CD4-positive, CD25-positive, alpha-beta regulatory T cell (primary cell): ENCODE data around the gene SCNN1B. TPM values are rescaled to one million over a fixed set of nuclear protein-coding genes. Genes with fewer than 3 reads are reported as not detected.

ENCODE experiments used
- ATAC-seq, 2 donors: fragments of 150-1000 bp; cut with Tn5 transposase; one replicate each; pipeline ENCODE4 v1.10.0; 2021; ENCODE audit warnings: low read depth in 2 of 2, moderate number of reproducible peaks in 2 of 2, moderate library complexity in 1 of 2
- DNase-seq, 3 donors: peaks; one replicate each; pipeline versions ENCODE4 v3.0.0 to v3.0.0-alpha.2; 2012 to 2022; ENCODE audit warnings: mixed read lengths in 1 of 3
- H3K27ac ChIP-seq: one replicate; pipeline ENCODE4 v1.7.0; 2013; ENCODE audit warnings: mild to moderate bottlenecking, low read length; ENCODE audit not compliant: insufficient read depth, poor library complexity, severe bottlenecking
- H3K27me3 ChIP-seq: one replicate; pipeline ENCODE4 v1.7.0; 2013; ENCODE audit warnings: low read length; ENCODE audit not compliant: control insufficient read depth, insufficient read depth
- H3K36me3 ChIP-seq: one replicate; pipeline ENCODE4 v1.7.0; 2013; ENCODE audit warnings: mild to moderate bottlenecking, low read length, moderate library complexity; ENCODE audit not compliant: control insufficient read depth, insufficient read depth
- H3K4me1 ChIP-seq: 2 replicates; pipeline ENCODE4 v1.7.0; 2013; ENCODE audit warnings: mild to moderate bottlenecking, low read length; ENCODE audit not compliant: insufficient read depth, control insufficient read depth, poor library complexity, severe bottlenecking
- H3K4me3 ChIP-seq: one replicate; pipeline ENCODE4 v1.7.0; 2013; ENCODE audit warnings: low read depth, mild to moderate bottlenecking, low read length, moderate library complexity
- H3K9me3 ChIP-seq, 2 experiments: 1 replicate in 1 of 2; 2 replicates in 1 of 2; pipeline ENCODE4 v1.7.0; 2013; ENCODE audit warnings: low read length in 2 of 2, mild to moderate bottlenecking in 1 of 2, moderate library complexity in 1 of 2; ENCODE audit not compliant: control insufficient read depth in 2 of 2
- H3K27ac Mint-ChIP-seq, 3 donors: one replicate each; pipeline ENCODE4 v1.8.0; 2020 to 2022; ENCODE audit warnings: mild to moderate bottlenecking in 3 of 3, mixed read lengths in 3 of 3, moderate library complexity in 2 of 3
- H3K27me3 Mint-ChIP-seq: one replicate; pipeline ENCODE4 v1.8.0; 2022; ENCODE audit warnings: mild to moderate bottlenecking, mixed read lengths
- H3K36me3 Mint-ChIP-seq: one replicate; pipeline ENCODE4 v1.8.0; 2020; ENCODE audit warnings: mixed read lengths
- H3K4me1 Mint-ChIP-seq, 4 donors: one replicate each; pipeline ENCODE4 v1.8.0; 2020 to 2022; ENCODE audit warnings: mixed read lengths in 4 of 4, mild to moderate bottlenecking in 1 of 4
- H3K4me3 Mint-ChIP-seq, 4 donors: one replicate each; pipeline ENCODE4 v1.8.0; 2020 to 2022; ENCODE audit warnings: mild to moderate bottlenecking in 4 of 4, mixed read lengths in 4 of 4, moderate library complexity in 3 of 4
- H3K9me3 Mint-ChIP-seq, 7 donors: one replicate each; pipeline ENCODE4 v1.8.0; 2020 to 2022; ENCODE audit warnings: mixed read lengths in 7 of 7, mild to moderate bottlenecking in 3 of 7, moderate library complexity in 2 of 7
- polyA plus RNA-seq, 4 donors: library from polyadenylated mRNA; unstranded; fragments of 300-500 nt; fragmentation: Illumina TruSeq; gene quantifications; one replicate each; pipeline ENCODE4 v1.2.3, GENCODE V29; 2021
- total RNA-seq: library from RNA; stranded (reverse); gene quantifications from one replicate; pipeline ENCODE4 v1.2.3, GENCODE V29; 2022

The SCNN1B gene
- total and polyA plus RNA-seq, 5 donors from 2014 or later: not detected

DNA sequence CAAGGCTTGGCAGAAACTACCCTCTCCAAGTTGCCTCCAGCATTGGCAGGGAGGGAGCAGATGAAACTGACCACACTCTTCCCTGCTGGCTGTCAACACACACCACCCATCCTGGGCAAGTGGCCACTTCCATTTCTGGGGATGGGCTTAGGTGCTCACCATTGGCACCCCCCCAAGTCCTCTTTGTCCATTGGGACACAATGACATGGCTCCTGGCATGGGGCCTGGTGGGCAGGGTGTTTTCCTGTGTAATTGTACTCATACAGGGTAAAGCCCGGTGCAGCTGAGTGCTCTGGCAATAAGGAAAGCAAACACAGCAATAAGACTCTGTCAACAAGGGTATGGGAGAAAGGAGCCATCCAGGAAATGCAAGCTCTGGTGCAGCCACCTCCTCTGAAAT, 22.6 kb downstream of the SCNN1B start:
- no peaks in the 10 kb centered on the region for H3K36me3 Mint-ChIP-seq
- DNase-seq (no peak), ATAC-seq (no peak)
- H3K27ac Mint-ChIP-seq: no peak overlapping the region
- H3K9me3 Mint-ChIP-seq: peaks cover 0 to 2% (median 0%) of the 10 kb centered on the region in 7 donors
- H3K4me1 Mint-ChIP-seq: no peaks in the 10 kb centered on the region
- Histone ChIP-seq H3K27ac (no peak overlapping the region), H3K27me3 (no peaks in the 10 kb centered on the region), H3K4me3 (no peak overlapping the region), H3K9me3 (no peaks in the 10 kb centered on the region), H3K36me3 (no peaks in the 10 kb centered on the region), H3K4me1 (no peaks in the 10 kb centered on the region)
- no peaks in the 10 kb centered on the region for H3K27me3 Mint-ChIP-seq
- no peak overlapping the region for H3K4me3 Mint-ChIP-seq

DNA sequence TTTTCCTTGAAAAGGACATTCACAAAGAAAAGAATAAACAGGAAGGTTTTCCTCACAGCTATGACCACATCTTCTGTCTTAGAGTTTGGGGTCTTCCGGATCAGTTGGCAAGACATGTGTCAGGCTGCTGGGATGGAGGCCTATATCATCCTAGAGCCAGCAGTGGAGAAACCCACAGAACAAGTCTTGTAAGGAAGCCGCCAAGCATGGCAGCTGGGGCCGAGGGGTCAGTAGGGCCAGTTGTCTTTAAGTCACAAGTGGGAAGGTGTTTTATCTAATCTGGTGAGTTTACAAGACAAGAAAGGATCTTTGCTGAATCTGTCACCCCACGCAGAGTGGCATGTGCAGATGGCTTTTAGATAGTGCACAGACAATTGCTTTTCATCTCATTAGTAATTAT, 25.7 kb downstream of the SCNN1B start:
- Histone ChIP-seq H3K4me1 (no peaks in the 10 kb centered on the region), H3K4me3 (no peak overlapping the region), H3K27ac (no peak overlapping the region), H3K27me3 (no peaks in the 10 kb centered on the region), H3K9me3 (no peaks in the 10 kb centered on the region), H3K36me3 (no peaks in the 10 kb centered on the region)
- H3K4me3 Mint-ChIP-seq: no peak overlapping the region
- no peak overlapping the region for H3K27ac Mint-ChIP-seq
- H3K4me1 Mint-ChIP-seq: no peaks in the 10 kb centered on the region
- ATAC-seq (no peak), DNase-seq (no peak)
- peaks cover 0 to 3% (median 0%) of the 10 kb centered on the region in 7 donors for H3K9me3 Mint-ChIP-seq
- no peaks in the 10 kb centered on the region for H3K36me3 Mint-ChIP-seq
- no peaks in the 10 kb centered on the region for H3K27me3 Mint-ChIP-seq

DNA sequence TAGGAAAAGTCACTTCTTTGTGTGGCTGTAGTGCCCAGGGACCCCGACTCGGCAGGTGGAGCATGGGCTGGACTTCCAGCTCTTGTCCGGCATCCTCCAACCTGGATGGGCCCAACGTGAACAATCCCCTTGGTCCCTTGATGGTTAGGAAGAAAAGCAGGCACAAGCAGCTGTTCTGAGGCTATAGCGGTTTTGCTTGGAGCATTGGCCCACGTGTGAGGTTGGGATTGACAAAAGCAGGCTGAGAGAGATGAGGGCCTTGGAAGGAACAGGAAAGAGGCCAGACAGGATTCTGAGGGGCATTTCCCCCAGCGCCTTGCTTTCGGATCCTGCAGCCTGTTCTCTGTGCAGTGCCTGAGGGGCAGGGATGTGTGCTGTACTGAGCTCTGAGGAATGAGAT, 28.1 kb downstream of the SCNN1B start:
- H3K4me1 Mint-ChIP-seq: no peaks in the 10 kb centered on the region
- H3K4me1 ChIP-seq: no peaks in the 10 kb centered on the region
- H3K36me3 ChIP-seq: no peaks in the 10 kb centered on the region
- no peaks in the 10 kb centered on the region for H3K9me3 ChIP-seq
- H3K27me3 Mint-ChIP-seq: peaks cover 2% of the 10 kb centered on the region
- no peak overlapping the region for H3K27ac ChIP-seq
- peaks cover 0 to 3% (median 0%) of the 10 kb centered on the region in 7 donors for H3K9me3 Mint-ChIP-seq
- H3K27ac Mint-ChIP-seq: no peak overlapping the region
- no peak for ATAC-seq
- H3K27me3 ChIP-seq: no peaks in the 10 kb centered on the region
- H3K4me3 ChIP-seq: no peak overlapping the region
- H3K36me3 Mint-ChIP-seq: no peaks in the 10 kb centered on the region
- no peak overlapping the region for H3K4me3 Mint-ChIP-seq
- no peak for DNase-seq

DNA sequence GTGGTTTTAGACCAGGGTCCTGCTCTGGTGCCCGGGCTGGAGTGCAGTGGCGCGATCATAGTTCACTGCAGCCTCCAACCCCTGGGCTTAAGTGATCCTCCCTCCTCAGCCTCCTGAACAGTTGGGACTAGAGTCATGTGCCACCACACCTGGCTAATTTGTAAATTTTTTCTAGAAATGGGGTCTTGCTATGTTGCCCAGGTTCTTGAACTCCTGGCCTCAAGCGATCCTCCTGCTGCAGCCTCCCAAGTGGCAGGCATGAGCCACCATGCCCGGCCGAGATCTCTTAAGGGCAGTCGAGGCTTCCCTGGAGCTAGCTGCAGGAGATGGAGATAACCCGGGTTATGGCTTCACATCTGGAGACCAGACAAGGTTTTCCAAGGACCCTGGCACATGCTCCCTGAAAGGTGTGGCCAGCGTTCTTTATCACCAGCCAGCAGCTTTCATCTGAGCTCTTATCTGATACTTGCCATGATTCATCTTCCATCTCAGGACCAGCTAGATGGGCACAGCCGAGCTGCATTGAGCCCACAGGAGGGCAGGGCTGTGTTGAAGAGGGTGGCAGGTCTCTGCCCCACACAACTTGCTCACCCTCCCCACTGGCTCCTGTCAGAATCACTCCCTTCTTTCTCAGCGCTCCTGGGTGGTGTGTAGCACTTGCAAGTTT, 28.6 kb downstream of the SCNN1B start:
- no peak overlapping the region for H3K4me3 Mint-ChIP-seq
- peaks cover 4% of the 10 kb centered on the region for H3K27me3 Mint-ChIP-seq
- no peaks in the 10 kb centered on the region for H3K9me3 ChIP-seq
- ATAC-seq: no peak
- H3K4me1 ChIP-seq: no peaks in the 10 kb centered on the region
- no peak overlapping the region for H3K27ac ChIP-seq
- H3K4me3 ChIP-seq: no peak overlapping the region
- no peaks in the 10 kb centered on the region for H3K36me3 ChIP-seq
- DNase-seq: no peak
- no peak overlapping the region for H3K27ac Mint-ChIP-seq
- peaks cover 0 to 3% (median 0%) of the 10 kb centered on the region in 7 donors for H3K9me3 Mint-ChIP-seq
- no peaks in the 10 kb centered on the region for H3K36me3 Mint-ChIP-seq
- peaks cover 0 to 1% (median under 1%) of the 10 kb centered on the region in 4 donors for H3K4me1 Mint-ChIP-seq
- no peaks in the 10 kb centered on the region for H3K27me3 ChIP-seq

DNA sequence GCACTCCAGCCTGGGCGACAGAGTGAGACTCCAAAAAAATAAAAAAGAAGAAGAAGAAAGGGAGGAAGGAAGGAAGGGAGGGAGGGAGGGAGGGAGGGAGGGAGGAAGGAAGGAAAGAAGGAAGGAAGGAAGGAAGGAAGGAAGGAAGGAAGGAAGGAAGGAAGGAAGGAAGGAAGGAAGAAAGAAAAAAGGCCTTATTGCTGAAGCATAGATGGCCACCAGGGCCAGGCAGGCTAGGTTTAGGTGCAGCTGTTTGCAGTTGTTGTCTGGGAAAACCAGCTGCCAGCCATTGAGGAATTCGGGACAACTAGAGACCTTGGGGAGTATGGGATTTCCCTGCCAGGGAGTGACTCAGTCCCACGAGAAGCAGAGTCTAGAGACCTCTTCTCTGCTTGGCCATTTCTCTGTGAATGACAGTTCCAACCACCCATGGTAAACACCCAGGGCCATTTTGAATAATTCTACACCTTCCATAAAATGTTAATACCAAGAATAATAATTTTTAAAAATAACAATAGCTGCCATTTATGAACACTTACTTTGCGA, 31.0 kb downstream of the SCNN1B start:
- DNase-seq (no peak), ATAC-seq (no peak)
- no peak overlapping the region for H3K4me3 ChIP-seq
- no peaks in the 10 kb centered on the region for H3K27me3 ChIP-seq
- H3K36me3 ChIP-seq: no peaks in the 10 kb centered on the region
- Mint-ChIP-seq H3K4me3 (no peak overlapping the region), H3K36me3 (no peaks in the 10 kb centered on the region), H3K4me1 (peaks cover 4 to 8% (median 5%) of the 10 kb centered on the region in 4 donors), H3K27me3 (peaks cover 4% of the 10 kb centered on the region), H3K9me3 (peaks cover 0 to 3% (median 0%) of the 10 kb centered on the region in 7 donors), H3K27ac (no peak overlapping the region)
- no peaks in the 10 kb centered on the region for H3K4me1 ChIP-seq
- H3K9me3 ChIP-seq: no peaks in the 10 kb centered on the region
- H3K27ac ChIP-seq: no peak overlapping the region

DNA sequence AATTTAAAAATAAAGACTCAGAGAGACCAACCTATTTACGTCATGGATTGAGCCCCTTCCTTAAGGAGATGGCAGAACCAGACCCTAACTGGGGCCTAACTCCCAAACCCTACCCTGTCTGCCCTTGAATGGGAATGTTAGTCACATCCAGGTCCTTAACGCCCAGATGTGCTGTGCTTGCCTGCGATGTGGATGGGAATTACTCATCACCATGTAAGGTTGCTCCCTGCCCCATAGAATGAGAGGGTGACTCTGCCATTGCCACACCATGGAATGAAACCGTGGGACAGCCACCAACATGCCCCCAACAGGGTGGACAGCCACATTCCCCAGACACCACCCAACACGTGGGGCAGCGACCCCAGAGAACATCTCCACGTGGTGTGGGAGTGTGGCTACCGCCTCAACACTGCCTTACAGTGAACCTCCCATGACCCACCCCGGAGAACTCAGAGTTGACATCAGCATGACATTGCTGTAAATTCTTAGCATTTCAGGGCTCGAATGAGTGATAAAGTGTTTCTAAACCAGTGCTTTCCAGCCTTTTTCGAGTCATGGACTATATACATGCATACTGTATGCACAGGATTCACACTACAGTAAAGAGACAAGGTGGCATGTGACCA, 31.8 kb downstream of the SCNN1B start:
- no peak overlapping the region for H3K27ac ChIP-seq
- no peak for DNase-seq
- Mint-ChIP-seq H3K36me3 (no peaks in the 10 kb centered on the region), H3K9me3 (peaks cover 0 to 3% (median 0%) of the 10 kb centered on the region in 7 donors), H3K4me1 (peaks cover 4 to 8% (median 5%) of the 10 kb centered on the region in 4 donors), H3K27me3 (peaks cover 4% of the 10 kb centered on the region), H3K27ac (no peak overlapping the region), H3K4me3 (no peak overlapping the region)
- H3K4me3 ChIP-seq: no peak overlapping the region
- no peaks in the 10 kb centered on the region for H3K4me1 ChIP-seq
- no peaks in the 10 kb centered on the region for H3K27me3 ChIP-seq
- no peaks in the 10 kb centered on the region for H3K36me3 ChIP-seq
- no peak for ATAC-seq
- H3K9me3 ChIP-seq: no peaks in the 10 kb centered on the region

DNA sequence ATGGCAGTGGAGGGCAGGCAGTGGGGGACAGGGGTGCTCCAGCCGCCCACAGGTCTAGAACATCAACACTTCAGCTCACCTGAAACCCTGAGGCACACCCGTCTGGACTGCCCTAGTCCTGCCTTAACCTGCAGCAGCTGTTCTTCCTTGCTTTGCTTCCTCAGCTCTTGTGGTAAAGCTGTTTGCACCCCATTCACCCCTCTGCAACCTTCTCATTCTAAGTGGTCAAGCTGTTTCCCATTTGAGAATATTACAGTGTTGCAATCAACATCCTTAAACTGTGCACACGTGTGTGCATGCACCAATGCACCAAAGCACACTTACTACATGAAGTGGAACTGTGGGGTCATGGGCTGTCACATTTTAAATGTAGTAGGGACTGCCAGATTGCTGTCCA, 32.4 kb downstream of the SCNN1B start:
- H3K9me3 ChIP-seq: no peaks in the 10 kb centered on the region
- no peaks in the 10 kb centered on the region for H3K36me3 ChIP-seq
- Mint-ChIP-seq H3K4me3 (no peak overlapping the region), H3K27ac (no peak overlapping the region), H3K9me3 (peaks cover 0 to 3% (median 0%) of the 10 kb centered on the region in 7 donors), H3K27me3 (peaks cover 4% of the 10 kb centered on the region), H3K4me1 (peaks cover 4 to 8% (median 5%) of the 10 kb centered on the region in 4 donors), H3K36me3 (no peaks in the 10 kb centered on the region)
- H3K27me3 ChIP-seq: no peaks in the 10 kb centered on the region
- ATAC-seq: no peak
- H3K27ac ChIP-seq: no peak overlapping the region
- H3K4me3 ChIP-seq: no peak overlapping the region
- H3K4me1 ChIP-seq: no peaks in the 10 kb centered on the region
- no peak for DNase-seq
